Measurements from ENCODE around the gene TELO2.

Gene TELO2

GRCh38 chr16:1550696-1551095 is 57.5 kb downstream of the TELO2 start:
- ChIA-PET CTCF (no interaction called here), POLR2A (no interaction called here)
- no peak for DNase-seq (ENCODE audit: extremely low spot score)
- TF ChIP-seq HDGF (IDR thresholded peaks at IDR 0.05; ENCODE audit: borderline replicate concordance): no peak
- no peak for TF ChIP-seq TARDBP (IDR thresholded peaks at IDR 0.05)
- no peak for TF ChIP-seq BHLHE40 (IDR thresholded peaks at IDR 0.05; ENCODE audit: borderline replicate concordance)
- TF ChIP-seq LEF1 (IDR thresholded peaks at IDR 0.05; ENCODE audit: borderline replicate concordance): no peak
- no peak for TF ChIP-seq PKNOX1 (IDR thresholded peaks at IDR 0.05)
- no peak for TF ChIP-seq FOXM1 (IDR thresholded peaks at IDR 0.05; ENCODE audit: borderline replicate concordance)
- no peak for TF ChIP-seq FOXK2 (IDR thresholded peaks at IDR 0.05)
- TF ChIP-seq L3MBTL2 (conservative IDR thresholded peaks at IDR 0.05): no peak
- TF ChIP-seq ARNT (IDR thresholded peaks at IDR 0.05): no peak
- no peak for TF ChIP-seq NFRKB (IDR thresholded peaks at IDR 0.05)
- TF ChIP-seq SUZ12 (IDR thresholded peaks at IDR 0.05): no peak
- no peak for TF ChIP-seq ZNF384 (IDR thresholded peaks at IDR 0.05)
- no peak for TF ChIP-seq SP1 (IDR thresholded peaks at IDR 0.05)

- TF ChIP-seq NFRKB (IDR thresholded peaks at IDR 0.05) (no peak), ARNT (IDR thresholded peaks at IDR 0.05) (no peak), TARDBP (IDR thresholded peaks at IDR 0.05) (no peak), ELF4 (IDR thresholded peaks at IDR 0.05) (no peak), CTBP1 (IDR thresholded peaks at IDR 0.05; ENCODE audit: borderline replicate concordance) (no peak), FOXA1 (IDR thresholded peaks at IDR 0.05) (no peak), SP1 (IDR thresholded peaks at IDR 0.05) (no peak), ZNF384 (IDR thresholded peaks at IDR 0.05) (no peak), PKNOX1 (IDR thresholded peaks at IDR 0.05) (no peak), LEF1 (IDR thresholded peaks at IDR 0.05; ENCODE audit: borderline replicate concordance) (no peak)
- no peak for DNase-seq (ENCODE audit: extremely low spot score)
- CTCF ChIA-PET: no interaction called here
- POLR2A ChIA-PET: no interaction called here
Observed at GRCh38 chr16:1551166-1551565, 58.0 kb downstream of the TELO2 start.

- DNase-seq (ENCODE audit: extremely low spot score): no peak
- ChIA-PET POLR2A (no interaction called here), CTCF (no interaction called here)
- TF ChIP-seq SP1 (IDR thresholded peaks at IDR 0.05): no peak
- no peak for TF ChIP-seq LEF1 (IDR thresholded peaks at IDR 0.05; ENCODE audit: borderline replicate concordance)
- no peak for TF ChIP-seq FOXK2 (IDR thresholded peaks at IDR 0.05)
- no peak for TF ChIP-seq BHLHE40 (IDR thresholded peaks at IDR 0.05; ENCODE audit: borderline replicate concordance)
- TF ChIP-seq L3MBTL2 (conservative IDR thresholded peaks at IDR 0.05): no peak
- no peak for TF ChIP-seq SUZ12 (IDR thresholded peaks at IDR 0.05)
- no peak for TF ChIP-seq ARNT (IDR thresholded peaks at IDR 0.05)
- no peak for TF ChIP-seq PKNOX1 (IDR thresholded peaks at IDR 0.05)
- no peak for TF ChIP-seq CTBP1 (IDR thresholded peaks at IDR 0.05; ENCODE audit: borderline replicate concordance)
- TF ChIP-seq ZNF384 (IDR thresholded peaks at IDR 0.05): no peak
- no peak for TF ChIP-seq ELF4 (IDR thresholded peaks at IDR 0.05)
Observed at GRCh38 chr16:1552129-1552528, 59.0 kb downstream of the TELO2 start.

GRCh38 chr16:1553946-1554825 is 61.0 kb downstream of the TELO2 start:
- DNase-seq (ENCODE audit: extremely low spot score): no peak
- POLR2A ChIA-PET: no interaction called here
- CTCF ChIA-PET: no interaction called here
- TF ChIP-seq NFRKB (IDR thresholded peaks at IDR 0.05): no peak
- TF ChIP-seq SP1 (IDR thresholded peaks at IDR 0.05): no peak
- no peak for TF ChIP-seq ELF4 (IDR thresholded peaks at IDR 0.05)
- no peak for TF ChIP-seq HDGF (IDR thresholded peaks at IDR 0.05; ENCODE audit: borderline replicate concordance)
- no peak for TF ChIP-seq SUZ12 (IDR thresholded peaks at IDR 0.05)
- TF ChIP-seq FOXK2 (IDR thresholded peaks at IDR 0.05): no peak
- no peak for TF ChIP-seq L3MBTL2 (conservative IDR thresholded peaks at IDR 0.05)
- TF ChIP-seq LEF1 (IDR thresholded peaks at IDR 0.05; ENCODE audit: borderline replicate concordance): no peak
- no peak for TF ChIP-seq TARDBP (IDR thresholded peaks at IDR 0.05)
- TF ChIP-seq FOXA1 (IDR thresholded peaks at IDR 0.05): no peak
- no peak for TF ChIP-seq CTBP1 (IDR thresholded peaks at IDR 0.05; ENCODE audit: borderline replicate concordance)
- TF ChIP-seq ARNT (IDR thresholded peaks at IDR 0.05): no peak
- no peak for TF ChIP-seq FOXM1 (IDR thresholded peaks at IDR 0.05; ENCODE audit: borderline replicate concordance)
- no peak for TF ChIP-seq PKNOX1 (IDR thresholded peaks at IDR 0.05)
- TF ChIP-seq BHLHE40 (IDR thresholded peaks at IDR 0.05; ENCODE audit: borderline replicate concordance): no peak
- TF ChIP-seq ZNF384 (IDR thresholded peaks at IDR 0.05): no peak

- ChIA-PET POLR2A (no interaction called here), CTCF (no interaction called here)
- no peak for DNase-seq (ENCODE audit: extremely low spot score)
- TF ChIP-seq SP1 (IDR thresholded peaks at IDR 0.05): no peak
- TF ChIP-seq ARNT (IDR thresholded peaks at IDR 0.05): no peak
- no peak for TF ChIP-seq L3MBTL2 (conservative IDR thresholded peaks at IDR 0.05)
- no peak for TF ChIP-seq PKNOX1 (IDR thresholded peaks at IDR 0.05)
- no peak for TF ChIP-seq FOXK2 (IDR thresholded peaks at IDR 0.05)
- TF ChIP-seq ELF4 (IDR thresholded peaks at IDR 0.05): no peak
- TF ChIP-seq HDGF (IDR thresholded peaks at IDR 0.05; ENCODE audit: borderline replicate concordance): no peak
- no peak for TF ChIP-seq LEF1 (IDR thresholded peaks at IDR 0.05; ENCODE audit: borderline replicate concordance)
- TF ChIP-seq CTBP1 (IDR thresholded peaks at IDR 0.05; ENCODE audit: borderline replicate concordance): no peak
- TF ChIP-seq FOXM1 (IDR thresholded peaks at IDR 0.05; ENCODE audit: borderline replicate concordance): no peak
- TF ChIP-seq TARDBP (IDR thresholded peaks at IDR 0.05): no peak
- TF ChIP-seq BHLHE40 (IDR thresholded peaks at IDR 0.05; ENCODE audit: borderline replicate concordance): no peak
- no peak for TF ChIP-seq SUZ12 (IDR thresholded peaks at IDR 0.05)
- no peak for TF ChIP-seq NFRKB (IDR thresholded peaks at IDR 0.05)
- no peak for TF ChIP-seq ZNF384 (IDR thresholded peaks at IDR 0.05)
- no peak for TF ChIP-seq FOXA1 (IDR thresholded peaks at IDR 0.05)
Observed at GRCh38 chr16:1554826-1555445, 61.8 kb downstream of the TELO2 start.
